CD14-positive monocyte (primary cell): Measurements from ENCODE around the gene NTM. TPM values are rescaled to one million over a fixed set of nuclear protein-coding genes. Genes with fewer than 3 reads are reported as not detected.
A peak's percentile ranks its signal among the peaks of the same experiment; 100 is the strongest.

Experiments
- DNase-seq, 3 donors: peaks; one replicate each; pipeline ENCODE4 v3.0.0-alpha.2; 2011 to 2022
- H2AFZ ChIP-seq: 2 replicates; pipeline ENCODE4 v1.6.0; 2012; ENCODE audit warnings: mild to moderate bottlenecking, low read depth, low read length, inconsistent platforms; ENCODE audit not compliant: insufficient read depth, poor library complexity, severe bottlenecking
- H3K27ac ChIP-seq, 2 donors: 1 replicate in 1 of 2; 2 replicates in 1 of 2; pipeline ENCODE4 v1.5.1; 2012 to 2013; ENCODE audit warnings: low read length in 2 of 2, control low read depth in 1 of 2, inconsistent platforms in 1 of 2, low read depth in 1 of 2, mild to moderate bottlenecking in 1 of 2
- H3K27me3 ChIP-seq, 2 donors: one replicate each; pipeline versions ENCODE4 v1.6.0 to v1.6.1; 2011 to 2013; ENCODE audit warnings: low read length in 2 of 2; ENCODE audit not compliant: control insufficient read depth in 2 of 2, insufficient read depth in 2 of 2
- H3K36me3 ChIP-seq, 2 donors: replicated peaks in 1 of 2; 1 replicate in 1 of 2; 2 replicates in 1 of 2; pipeline versions ENCODE4 v1.5.1 to v1.6.1; 2012 to 2013; ENCODE audit warnings: low read length in 2 of 2, control low read depth in 1 of 2, inconsistent platforms in 1 of 2, mild to moderate bottlenecking in 1 of 2; ENCODE audit not compliant: insufficient read depth in 2 of 2, control insufficient read depth in 1 of 2
- H3K4me1 ChIP-seq, 2 donors: 1 replicate in 1 of 2; 2 replicates in 1 of 2; pipeline versions ENCODE4 v1.5.1 to v1.6.1; 2012 to 2013; ENCODE audit warnings: low read length in 2 of 2, control low read depth in 1 of 2, inconsistent platforms in 1 of 2, mild to moderate bottlenecking in 1 of 2, moderate library complexity in 1 of 2; ENCODE audit not compliant: insufficient read depth in 2 of 2, control insufficient read depth in 1 of 2
- H3K4me2 ChIP-seq: replicated peaks from 2 replicates; pipeline ENCODE3; 2012; ENCODE audit warnings: low read length, moderate library complexity, mild to moderate bottlenecking; ENCODE audit not compliant: poor library complexity, severe bottlenecking; ENCODE audit errors: extremely low read depth
- H3K4me3 ChIP-seq, 3 experiments: fragments of 200-600 bp in 1 of 3; sonication (generic) in 1 of 3; replicated peaks in 1 of 3; 1 replicate in 2 of 3; 2 replicates in 1 of 3; pipeline ENCODE4 v1.5.1; 2011 to 2013; ENCODE audit warnings: low read length in 3 of 3, mild to moderate bottlenecking in 3 of 3, control low read depth in 2 of 3, low read depth in 2 of 3, inconsistent platforms in 1 of 3, moderate library complexity in 1 of 3
- H3K79me2 ChIP-seq: 2 replicates; pipeline ENCODE4 v1.6.0; 2012; ENCODE audit warnings: mild to moderate bottlenecking, control low read depth, inconsistent platforms, low read length, moderate library complexity; ENCODE audit not compliant: insufficient read depth
- H3K9ac ChIP-seq: 2 replicates; pipeline ENCODE4 v1.6.0; 2017; ENCODE audit warnings: low read length, mild to moderate bottlenecking; ENCODE audit not compliant: insufficient read depth, poor library complexity, severe bottlenecking
- H3K9me3 ChIP-seq, 2 donors: replicated peaks in 1 of 2; 1 replicate in 1 of 2; 2 replicates in 1 of 2; pipeline versions ENCODE4 v1.5.1 to v1.6.1; 2012 to 2013; ENCODE audit warnings: low read length in 2 of 2, control low read depth in 1 of 2; ENCODE audit not compliant: control insufficient read depth in 1 of 2, insufficient read depth in 1 of 2
- H4K20me1 ChIP-seq: 2 replicates; pipeline ENCODE4 v1.6.0; 2012; ENCODE audit warnings: mild to moderate bottlenecking, low read length, control low read depth, moderate library complexity; ENCODE audit not compliant: insufficient read depth
- H3K27ac Mint-ChIP-seq, 7 donors: one replicate each; pipeline ENCODE4 v1.8.0; 2020; ENCODE audit warnings: mild to moderate bottlenecking in 7 of 7, mixed read lengths in 7 of 7, moderate library complexity in 6 of 7, inconsistent platforms in 2 of 7
- H3K27me3 Mint-ChIP-seq, 3 donors: one replicate each; pipeline ENCODE4 v1.8.0; 2021 to 2022; ENCODE audit warnings: low read depth in 3 of 3, mild to moderate bottlenecking in 3 of 3, mixed read lengths in 3 of 3, moderate library complexity in 3 of 3, inconsistent platforms in 1 of 3
- H3K36me3 Mint-ChIP-seq, 2 donors: one replicate each; pipeline ENCODE4 v1.8.0; 2020; ENCODE audit warnings: mixed read lengths in 2 of 2, inconsistent platforms in 1 of 2, mild to moderate bottlenecking in 1 of 2
- H3K4me1 Mint-ChIP-seq: one replicate; pipeline ENCODE4 v1.8.0; 2020; ENCODE audit warnings: mild to moderate bottlenecking, mixed read lengths
- H3K4me3 Mint-ChIP-seq, 2 donors: one replicate each; pipeline ENCODE4 v1.8.0; 2020; ENCODE audit warnings: mild to moderate bottlenecking in 2 of 2, mixed read lengths in 2 of 2, moderate library complexity in 1 of 2
- H3K9me3 Mint-ChIP-seq, 7 donors: one replicate each; pipeline ENCODE4 v1.8.0; 2020 to 2022; ENCODE audit warnings: mixed read lengths in 7 of 7, mild to moderate bottlenecking in 6 of 7, moderate library complexity in 6 of 7, inconsistent platforms in 2 of 7
- WGBS: methylation state at CpG from one replicate; pipeline ENCODE4 v1.1.5; 2013; ENCODE audit warnings: missing lambda C conversion rate; ENCODE audit not compliant: insufficient coverage; 5-methylcytosine and 5-hydroxymethylcytosine counted together
- intact Hi-C, 2 donors: fragments of 100-400 bp; cut with micrococcal nuclease; formaldehyde crosslinking; loops; one replicate each; pipeline versions ENCODE4 v1.15.0 to v1.15.1; 2023
- polyA plus RNA-seq, 3 donors: library from polyadenylated mRNA; depleted of rRNA in 1 of 3; unstranded in 2 of 3; stranded (reverse) in 1 of 3; fragments of 300-500 nt in 2 of 3; fragments of >200 nt in 1 of 3; fragmentation: Illumina TruSeq in 2 of 3; gene quantifications; 1 replicate in 2 of 3; 2 replicates in 1 of 3; pipeline ENCODE4 v1.2.3, GENCODE V29; 2012 to 2021
- TF ChIP-seq, protein P1 (sequence below): fragments of 200-600 bp; IDR thresholded peaks from one replicate; pipeline ENCODE4 v1.8.0; 2022; ENCODE audit warnings: antibody characterized with exemption, mild to moderate bottlenecking

NTM gene
- polyA plus RNA-seq, 3 donors, result not detected

DNA sequence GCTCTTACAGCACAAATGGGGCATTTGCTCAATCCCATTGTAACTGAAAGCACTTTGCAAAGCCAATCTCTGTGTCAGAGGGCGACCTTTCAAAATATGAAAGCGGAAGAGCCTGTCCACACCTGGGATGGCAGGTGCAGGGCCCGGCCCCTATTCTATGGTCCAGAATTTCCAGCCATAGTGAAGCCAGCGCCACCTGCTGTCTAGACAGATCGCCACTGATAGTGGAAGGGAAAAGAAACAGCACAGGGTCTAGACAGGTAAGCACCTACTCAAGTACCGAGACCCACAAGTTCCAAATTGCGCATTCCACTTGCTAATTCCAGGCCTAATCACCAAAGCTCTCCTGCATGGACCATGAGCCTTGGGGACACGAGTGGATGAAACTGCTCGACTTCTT, 141.4 kb downstream of the NTM start:
- 52% methylated on average over 7 of the region's 9 CpGs for WGBS
- Histone ChIP-seq H4K20me1 (no peaks in the 10 kb centered on the region), H3K79me2 (no peaks in the 10 kb centered on the region), H3K27me3 (no peaks in the 10 kb centered on the region), H3K4me2 (no peak overlapping the region), H3K27ac (no peak overlapping the region), H3K9ac (no peak overlapping the region), H3K9me3 (no peaks in the 10 kb centered on the region), H3K4me1 (no peaks in the 10 kb centered on the region), H2AFZ (no peak overlapping the region), H3K4me3 (no peak overlapping the region), H3K36me3 (no peaks in the 10 kb centered on the region)
- no peak for DNase-seq
- Mint-ChIP-seq H3K27me3 (peaks cover 0 to 5% (median 5%) of the 10 kb centered on the region in 3 donors), H3K36me3 (no peaks in the 10 kb centered on the region), H3K27ac (no peak overlapping the region), H3K9me3 (peaks cover 0 to 1% (median 0%) of the 10 kb centered on the region in 7 donors), H3K4me1 (no peaks in the 10 kb centered on the region), H3K4me3 (no peak overlapping the region)
- TF ChIP-seq, protein P1, sequence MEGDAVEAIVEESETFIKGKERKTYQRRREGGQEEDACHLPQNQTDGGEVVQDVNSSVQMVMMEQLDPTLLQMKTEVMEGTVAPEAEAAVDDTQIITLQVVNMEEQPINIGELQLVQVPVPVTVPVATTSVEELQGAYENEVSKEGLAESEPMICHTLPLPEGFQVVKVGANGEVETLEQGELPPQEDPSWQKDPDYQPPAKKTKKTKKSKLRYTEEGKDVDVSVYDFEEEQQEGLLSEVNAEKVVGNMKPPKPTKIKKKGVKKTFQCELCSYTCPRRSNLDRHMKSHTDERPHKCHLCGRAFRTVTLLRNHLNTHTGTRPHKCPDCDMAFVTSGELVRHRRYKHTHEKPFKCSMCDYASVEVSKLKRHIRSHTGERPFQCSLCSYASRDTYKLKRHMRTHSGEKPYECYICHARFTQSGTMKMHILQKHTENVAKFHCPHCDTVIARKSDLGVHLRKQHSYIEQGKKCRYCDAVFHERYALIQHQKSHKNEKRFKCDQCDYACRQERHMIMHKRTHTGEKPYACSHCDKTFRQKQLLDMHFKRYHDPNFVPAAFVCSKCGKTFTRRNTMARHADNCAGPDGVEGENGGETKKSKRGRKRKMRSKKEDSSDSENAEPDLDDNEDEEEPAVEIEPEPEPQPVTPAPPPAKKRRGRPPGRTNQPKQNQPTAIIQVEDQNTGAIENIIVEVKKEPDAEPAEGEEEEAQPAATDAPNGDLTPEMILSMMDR, result peak; percentile 30
- intact Hi-C loops, result no loop called here

DNA sequence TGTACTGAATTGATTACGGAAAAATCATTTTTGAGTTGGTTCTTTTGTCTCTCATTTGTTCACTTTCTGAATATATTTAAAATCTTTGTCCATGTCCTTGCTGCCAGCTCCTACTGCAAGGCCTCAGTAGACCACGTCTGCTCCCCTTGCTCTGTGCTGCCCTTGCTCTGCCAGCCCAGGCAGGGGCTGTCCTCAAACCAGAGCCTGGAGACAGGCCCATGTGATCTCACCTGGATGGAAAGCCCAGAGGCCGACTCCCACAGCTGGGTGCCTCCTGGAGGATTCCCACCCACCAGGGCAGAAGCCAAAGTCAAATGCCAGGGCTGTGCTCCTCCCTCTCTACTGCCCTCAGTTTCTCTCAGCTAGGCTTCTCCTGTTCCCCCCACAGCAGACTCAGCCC, 141.8 kb downstream of the NTM start:
- H3K27ac Mint-ChIP-seq, result no peak overlapping the region
- 83% methylated on average over 3 of the region's 3 CpGs for WGBS

More for the DNA sequence above, 141.8 kb downstream of the NTM start:
- peaks cover 0 to 5% (median 5%) of the 10 kb centered on the region in 3 donors for H3K27me3 Mint-ChIP-seq
- H3K27me3 ChIP-seq, result no peaks in the 10 kb centered on the region
- TF ChIP-seq, protein P1, result no peak
- H3K9ac ChIP-seq, result no peak overlapping the region
- no peaks in the 10 kb centered on the region for H3K4me1 ChIP-seq
- no peak overlapping the region for H3K27ac ChIP-seq
- H3K79me2 ChIP-seq, result no peaks in the 10 kb centered on the region
- H2AFZ ChIP-seq, result no peak overlapping the region
- H3K4me2 ChIP-seq, result no peak overlapping the region
- H3K4me3 ChIP-seq, result no peak overlapping the region
- intact Hi-C loops, result no loop called here
- H3K36me3 Mint-ChIP-seq, result no peaks in the 10 kb centered on the region
- H3K4me1 Mint-ChIP-seq, result no peaks in the 10 kb centered on the region
- H4K20me1 ChIP-seq, result no peaks in the 10 kb centered on the region
- no peak for DNase-seq
- no peaks in the 10 kb centered on the region for H3K9me3 ChIP-seq
- no peak overlapping the region for H3K4me3 Mint-ChIP-seq
- H3K9me3 Mint-ChIP-seq, result peaks cover 0 to 1% (median 0%) of the 10 kb centered on the region in 7 donors
- H3K36me3 ChIP-seq, result no peaks in the 10 kb centered on the region
